Medulla oblongata (tissue), 1 donor: ENCODE measurements around the gene HTR3D.
A peak's percentile ranks its signal among the peaks of the same experiment; 100 is the strongest.
"Not testable (repeated sequence)": the region's sequence is repeated elsewhere in the genome, so short reads cannot be mapped to it uniquely, and the experiment has no call there.

Experiments used
- DNase-seq: peaks from one replicate; pipeline ENCODE4 v3.0.0-alpha.2; 2015; ENCODE audit errors: extremely low spot score

HTR3D gene

DNA sequence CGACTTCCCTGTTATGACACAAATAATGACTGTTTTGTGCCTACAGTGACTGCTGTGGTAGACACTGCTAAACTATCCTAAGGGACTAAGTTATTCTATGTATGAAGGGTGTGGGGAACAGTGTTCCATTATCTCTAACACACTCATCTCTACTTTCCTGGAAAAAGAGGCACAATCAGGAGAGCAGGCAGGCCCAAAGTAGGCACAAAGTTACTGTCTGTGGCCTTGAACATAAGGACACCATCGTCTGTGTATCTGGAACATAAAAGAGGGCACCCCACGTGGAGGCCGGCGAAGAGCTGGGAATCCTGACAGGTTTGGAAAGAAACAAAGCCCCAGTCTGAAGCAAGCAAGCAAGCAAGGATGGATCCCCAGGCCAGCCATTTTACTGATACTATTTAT lies 15.4 kb upstream of the HTR3D start:
- peak; percentile 27 for DNase-seq

DNA sequence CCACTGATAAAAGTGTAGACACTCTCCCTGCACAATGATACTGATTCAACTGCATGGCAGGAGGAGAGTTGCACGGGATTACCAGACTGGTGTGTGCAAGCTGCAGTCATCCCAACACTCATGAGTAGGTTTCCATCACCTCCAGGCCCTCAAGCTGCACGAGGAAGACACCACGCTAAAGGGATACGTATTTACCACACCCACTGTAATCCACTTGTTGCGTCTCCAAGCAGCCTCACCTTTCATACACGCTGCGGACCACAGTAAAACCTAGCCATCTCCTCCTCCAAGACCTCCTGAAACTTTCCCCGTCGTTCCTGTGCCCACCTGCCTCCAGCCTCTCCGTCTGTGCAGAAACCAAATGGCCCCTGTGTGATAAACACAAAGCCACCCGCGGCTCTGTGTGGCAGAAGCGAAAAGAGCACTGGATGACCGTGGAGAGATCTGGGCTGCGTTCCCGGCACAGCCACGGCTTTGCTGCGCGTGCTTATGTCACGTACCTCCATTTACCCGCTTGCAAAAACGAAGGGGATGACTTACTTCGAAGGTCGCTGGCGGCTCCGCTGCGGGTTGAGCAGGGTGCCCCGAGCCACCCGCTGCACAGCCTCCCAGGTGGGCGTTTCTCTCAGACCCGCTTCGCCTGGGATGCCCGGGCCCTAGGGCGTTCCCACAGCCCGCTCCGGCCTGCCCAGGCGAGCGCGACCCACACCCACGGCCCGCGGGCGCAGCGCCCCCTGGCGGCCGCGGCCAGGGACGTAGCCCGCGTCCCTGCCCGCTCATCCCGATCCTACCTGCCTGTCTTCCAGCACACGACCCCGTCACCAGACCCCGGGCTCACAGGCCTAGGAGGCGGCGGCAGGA lies 14.5 kb upstream of the HTR3D start:
- peak; percentile 75 for DNase-seq

DNA sequence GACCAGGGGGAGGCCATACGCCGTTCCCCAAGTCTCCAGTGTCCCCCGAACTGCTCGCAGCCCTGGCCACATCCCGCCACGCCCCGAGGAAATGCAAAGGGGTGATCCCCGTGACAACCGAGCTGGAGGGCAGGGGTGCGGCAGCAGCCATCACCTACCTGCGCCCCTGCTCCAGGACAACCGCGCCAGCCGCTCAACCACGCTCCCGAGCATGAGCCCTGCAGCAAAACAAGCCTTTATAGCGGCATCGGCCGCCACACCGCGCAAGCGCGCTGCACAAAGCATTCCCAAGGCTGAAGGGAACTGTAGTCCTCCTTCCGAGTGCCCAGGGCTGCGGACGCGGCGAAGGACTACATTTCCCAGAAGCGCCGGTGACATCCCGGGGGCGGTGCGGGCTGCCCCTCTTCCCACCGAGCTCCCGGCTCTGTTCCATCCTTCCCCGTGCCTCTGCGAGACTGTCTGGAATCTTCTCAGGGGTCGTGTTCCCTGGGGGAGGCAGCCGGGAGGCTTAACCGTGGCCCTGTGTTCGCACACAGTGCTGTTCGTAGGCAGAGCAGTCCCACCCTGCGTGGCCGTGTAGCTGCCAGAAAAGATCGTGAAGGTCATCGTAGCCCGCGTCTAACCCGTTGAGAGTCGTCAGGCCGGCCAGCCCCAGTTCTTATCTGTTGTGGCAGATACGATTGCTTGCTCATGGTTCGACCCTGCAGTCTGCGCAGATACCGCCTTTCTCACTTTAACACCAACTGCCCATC lies 13.7 kb upstream of the HTR3D start, which contains the start of gene ABCC5:
Gene ABCC5, minus strand, starts transcription at position 213 of the 752 bp plus-strand sequence. CDS start 3,492 bp downstream, outside the sequence.
- DNase-seq: peak; percentile 96

DNA sequence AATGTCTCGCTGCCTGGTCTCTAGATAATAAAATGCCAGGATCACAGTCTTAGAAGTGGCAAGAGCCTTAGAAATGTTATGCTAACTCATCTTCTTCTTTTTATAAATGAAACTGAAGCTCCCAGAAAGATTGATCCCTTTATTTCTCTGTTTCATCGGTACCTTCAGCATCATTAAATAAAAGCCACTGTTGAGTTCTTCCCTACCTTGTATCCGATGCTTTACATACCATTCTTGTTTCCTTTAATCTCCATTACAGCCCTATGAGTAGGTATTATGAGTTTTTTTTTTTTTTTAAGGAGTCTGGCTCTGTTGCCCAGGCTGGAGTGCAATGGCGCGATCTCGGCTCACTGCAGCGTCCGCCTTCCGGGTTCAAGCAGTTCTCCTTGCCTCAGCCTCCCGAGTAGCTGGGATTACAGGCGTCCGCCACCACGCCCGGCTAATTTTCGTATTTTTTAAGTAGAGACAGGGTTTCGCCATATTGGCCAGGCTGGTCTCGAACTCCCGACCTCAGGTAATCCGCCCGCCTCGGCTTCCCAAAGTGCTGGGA lies 13.0 kb upstream of the HTR3D start:
- DNase-seq: no peak

DNA sequence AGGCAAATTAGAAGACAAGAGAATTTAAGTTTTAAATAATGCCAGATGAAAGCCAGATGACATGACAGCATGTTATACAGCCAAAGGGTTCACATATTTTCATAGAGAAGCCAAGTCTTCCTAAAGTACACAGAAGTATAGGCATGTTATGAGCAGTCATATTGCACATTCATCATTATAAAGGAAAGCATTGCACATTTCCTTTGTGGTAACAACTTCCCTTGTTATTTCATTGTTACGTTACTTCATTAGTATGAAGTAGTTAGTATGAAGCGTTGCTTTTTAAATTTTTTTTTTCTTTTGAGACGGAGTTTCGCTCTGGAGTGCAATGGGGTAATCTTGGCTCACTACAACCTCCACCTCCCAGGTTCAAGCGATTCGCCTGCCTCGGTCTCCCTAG lies 9.2 kb upstream of the HTR3D start:
- no peak for DNase-seq

DNA sequence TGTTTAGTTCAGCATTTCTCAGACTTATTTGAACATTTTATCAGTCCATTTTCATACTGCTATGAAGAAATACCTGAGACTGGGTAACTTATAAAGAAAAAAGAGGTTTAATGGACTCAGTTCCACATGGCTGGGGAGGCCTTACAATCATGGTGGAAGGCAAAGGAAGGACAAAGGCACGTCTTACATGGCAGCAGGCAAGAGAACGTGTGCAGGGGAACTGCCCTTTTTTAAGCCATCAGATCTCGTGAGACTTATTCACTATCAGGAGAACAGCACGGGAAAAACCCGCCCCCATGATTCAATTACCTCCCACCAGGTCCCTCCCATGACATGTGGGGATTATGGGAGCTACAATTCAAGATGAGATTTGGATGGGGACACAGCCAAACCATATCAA lies 6.3 kb upstream of the HTR3D start:
- DNase-seq: not testable (repeated sequence)

DNA sequence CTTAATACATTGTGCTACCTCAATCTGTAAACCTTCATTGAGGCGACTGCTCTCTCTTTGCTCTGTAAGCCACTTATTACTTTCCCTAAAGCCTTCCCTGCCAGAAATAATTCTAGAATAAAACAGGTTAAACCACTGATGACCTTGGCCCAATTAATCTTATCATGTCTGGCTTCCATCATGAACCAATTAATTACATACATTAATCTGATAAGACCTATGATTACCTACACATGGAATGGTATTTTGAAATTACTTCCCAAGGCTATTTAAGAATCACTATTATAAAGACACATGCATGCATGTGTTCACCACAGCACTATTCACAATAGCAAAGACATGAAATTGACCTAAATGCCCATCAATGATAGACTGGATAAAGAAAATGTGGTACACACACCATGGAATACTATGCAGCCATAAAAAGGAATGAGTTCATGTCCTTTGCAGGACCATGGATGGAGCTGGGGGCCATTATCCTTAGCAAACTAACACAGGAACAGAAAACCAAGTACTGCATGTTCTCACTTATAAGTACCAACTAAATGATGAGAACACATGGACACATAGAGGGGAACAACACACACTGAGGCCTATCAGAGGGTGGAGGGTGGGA lies 3.2 kb upstream of the HTR3D start:
- DNase-seq: not testable (repeated sequence)

DNA sequence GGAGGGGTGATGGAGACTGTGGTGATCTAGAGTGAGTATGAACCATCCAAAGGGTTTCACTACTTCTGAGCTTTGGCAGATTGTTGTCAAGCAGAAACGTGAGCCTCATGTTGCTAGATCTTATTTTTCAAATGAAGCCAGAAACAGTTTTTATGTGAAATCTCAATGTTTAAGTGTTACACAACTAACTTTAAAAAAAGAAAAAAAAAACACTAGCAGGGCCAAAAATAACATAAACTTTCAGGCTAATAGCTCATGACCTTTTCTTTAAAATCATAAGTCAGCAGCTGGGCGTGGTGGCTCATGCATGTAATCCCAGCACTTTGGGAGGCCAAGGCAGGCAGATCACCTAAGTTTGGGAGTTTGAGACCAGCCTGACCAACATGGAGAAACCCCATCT lies 2.1 kb upstream of the HTR3D start:
- DNase-seq: no peak

DNA sequence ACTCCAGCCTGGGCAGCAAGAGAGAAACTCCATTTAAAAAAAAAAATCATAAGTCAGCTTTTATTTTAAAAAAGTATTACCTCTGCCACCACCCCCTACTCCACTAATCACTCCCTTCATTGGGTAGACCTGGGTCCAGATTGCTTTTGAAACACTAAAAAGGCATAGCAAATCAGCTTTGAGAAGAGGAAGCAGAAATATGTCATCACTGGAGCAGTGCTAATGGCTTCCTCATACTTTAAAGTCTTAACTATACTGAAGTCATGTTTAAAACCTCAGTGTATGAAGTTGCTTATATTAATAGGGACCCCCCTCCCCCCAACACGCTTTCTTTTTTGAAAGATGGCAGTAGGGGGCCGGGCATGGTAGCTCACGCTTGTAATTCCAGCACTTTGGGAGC lies 1.0 kb upstream of the HTR3D start:
- no peak for DNase-seq

DNA sequence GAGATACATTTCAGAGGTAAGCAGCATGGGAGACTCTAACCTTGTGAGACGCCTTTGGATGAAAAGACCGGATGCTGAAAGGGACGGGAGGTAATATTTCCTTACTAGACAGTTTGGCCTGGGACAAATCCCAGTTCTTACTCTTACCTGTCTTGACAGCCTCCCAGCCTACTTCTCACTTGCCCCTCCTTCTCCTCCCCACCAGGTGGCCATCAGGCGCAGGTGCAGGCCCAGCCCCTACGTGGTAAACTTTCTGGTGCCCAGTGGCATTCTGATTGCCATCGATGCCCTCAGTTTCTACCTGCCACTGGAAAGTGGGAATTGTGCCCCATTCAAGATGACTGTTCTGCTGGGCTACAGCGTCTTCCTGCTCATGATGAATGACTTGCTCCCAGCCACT lies 6.3 kb downstream of the HTR3D start:
- no peak for DNase-seq

DNA sequence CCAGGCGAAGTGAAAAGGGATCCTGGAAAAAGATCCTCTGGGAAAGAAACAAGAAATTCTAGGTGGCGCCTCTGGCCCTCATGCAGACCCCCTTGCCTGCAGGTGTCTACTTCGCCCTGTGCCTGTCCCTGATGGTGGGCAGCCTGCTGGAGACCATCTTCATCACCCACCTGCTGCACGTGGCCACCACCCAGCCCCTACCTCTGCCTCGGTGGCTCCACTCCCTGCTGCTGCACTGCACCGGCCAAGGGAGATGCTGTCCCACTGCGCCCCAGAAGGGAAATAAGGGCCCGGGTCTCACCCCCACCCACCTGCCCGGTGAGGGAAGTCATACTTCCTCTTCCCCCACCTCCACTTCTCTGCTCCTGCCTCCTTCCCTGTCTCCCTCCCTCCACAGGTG lies 6.8 kb downstream of the HTR3D start:
- DNase-seq: not testable (repeated sequence)

DNA sequence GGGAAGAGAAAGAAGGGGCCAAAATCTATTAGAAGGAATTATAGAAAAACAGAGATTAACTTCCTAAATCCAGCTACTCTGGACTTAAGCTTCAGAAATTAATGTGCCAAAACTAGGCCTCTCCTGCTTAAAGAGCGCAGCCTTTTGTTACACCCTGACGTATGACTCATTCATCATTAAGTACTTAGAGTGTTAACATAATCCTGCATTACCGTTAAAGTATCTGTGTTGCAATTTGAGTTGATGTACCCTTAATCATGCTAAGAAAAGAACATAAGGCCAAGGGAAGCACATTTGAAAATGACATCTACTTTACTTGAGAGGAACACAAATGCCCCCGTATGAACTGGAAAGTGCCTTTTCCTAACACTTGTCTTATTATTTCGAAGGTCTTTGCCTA lies 7.9 kb downstream of the HTR3D start:
- DNase-seq: no peak

DNA sequence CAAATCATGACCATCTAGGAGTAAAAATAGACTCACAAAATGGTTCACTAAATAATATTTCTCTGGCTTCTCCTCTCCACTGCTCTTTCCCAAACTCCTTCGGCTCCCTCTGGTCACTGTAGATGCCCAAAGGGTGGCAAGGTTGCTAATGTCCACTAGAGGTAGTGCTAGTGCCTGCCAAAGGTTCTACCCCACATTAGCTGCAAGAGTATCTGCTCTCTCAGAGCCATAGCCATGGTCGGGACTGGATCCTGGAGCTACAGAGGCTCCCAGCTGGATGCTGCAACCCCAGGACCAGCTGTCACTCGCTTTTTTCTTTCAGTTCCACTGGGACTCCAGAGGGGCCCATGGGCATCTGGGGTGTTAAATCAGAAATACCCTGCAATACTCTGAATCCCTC lies 8.5 kb downstream of the HTR3D start:
- DNase-seq: no peak

DNA sequence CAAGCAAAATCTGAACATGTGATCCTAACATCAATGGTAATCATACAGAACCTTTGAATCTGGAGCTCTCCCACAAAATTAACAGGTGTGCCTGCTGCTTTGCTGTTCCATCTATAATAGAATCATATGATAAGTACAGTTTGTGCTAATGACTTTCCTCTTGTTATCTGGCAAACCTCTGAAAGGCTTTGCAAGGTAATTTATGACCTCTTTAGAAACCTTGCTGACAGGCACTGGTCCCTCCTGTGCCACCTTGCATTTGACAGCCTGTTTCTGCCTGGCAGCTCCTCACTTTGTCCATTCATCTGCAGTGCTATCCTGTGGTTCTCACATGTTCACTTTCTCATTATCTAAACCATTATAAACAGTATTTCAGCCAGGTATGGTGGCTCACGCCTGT lies 11.1 kb downstream of the HTR3D start:
- no peak for DNase-seq

DNA sequence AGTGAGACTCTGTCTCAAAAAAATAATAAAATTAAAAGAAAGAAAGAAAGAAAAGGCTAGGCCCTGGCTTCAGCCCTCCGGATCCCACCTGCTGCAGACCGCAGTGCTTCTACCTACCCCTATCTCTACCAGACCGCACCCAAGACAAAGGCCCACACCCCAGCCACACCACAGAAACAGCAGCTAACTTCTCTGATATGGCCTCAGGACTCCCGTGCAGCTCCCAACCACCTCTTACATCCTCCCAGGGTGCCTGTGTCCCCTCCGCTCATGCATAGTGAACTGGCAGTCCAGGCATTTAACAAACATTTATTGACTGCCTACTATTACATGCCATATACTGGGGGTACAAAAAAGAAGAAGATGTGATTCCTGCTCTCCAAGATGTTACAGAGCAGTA lies 14.5 kb downstream of the HTR3D start:
- DNase-seq: no peak

DNA sequence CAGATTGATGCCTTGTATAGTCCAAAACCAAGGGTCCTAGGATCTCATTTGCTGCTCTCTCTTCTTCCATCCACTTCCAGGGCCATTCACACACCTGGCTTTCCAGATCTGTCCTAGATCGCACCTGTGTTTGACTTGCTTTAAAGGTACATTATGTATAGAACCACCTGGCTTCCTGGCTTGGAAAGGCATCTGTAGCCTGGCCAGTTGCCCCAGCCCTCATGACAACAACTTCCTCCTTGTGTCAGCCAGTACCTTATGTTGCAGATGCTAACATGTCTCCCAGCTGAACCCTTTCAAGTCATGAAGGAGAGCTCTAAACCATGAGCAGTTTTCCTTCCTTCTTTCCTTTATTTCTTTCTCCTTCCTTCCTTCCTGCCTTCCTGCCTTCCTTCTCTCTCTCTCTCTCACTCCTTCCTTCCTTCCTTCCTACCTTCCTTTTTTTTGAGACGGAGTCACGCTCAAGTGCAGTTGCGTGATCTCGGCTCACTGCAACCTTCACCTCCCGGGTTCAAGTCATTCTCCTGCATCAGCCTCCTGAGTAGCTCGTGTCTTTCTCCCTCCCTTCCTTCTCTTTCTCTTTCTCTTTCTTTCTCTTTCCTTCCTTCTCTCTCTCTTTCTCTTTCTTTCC lies 18.8 kb downstream of the HTR3D start:
- no peak for DNase-seq

DNA sequence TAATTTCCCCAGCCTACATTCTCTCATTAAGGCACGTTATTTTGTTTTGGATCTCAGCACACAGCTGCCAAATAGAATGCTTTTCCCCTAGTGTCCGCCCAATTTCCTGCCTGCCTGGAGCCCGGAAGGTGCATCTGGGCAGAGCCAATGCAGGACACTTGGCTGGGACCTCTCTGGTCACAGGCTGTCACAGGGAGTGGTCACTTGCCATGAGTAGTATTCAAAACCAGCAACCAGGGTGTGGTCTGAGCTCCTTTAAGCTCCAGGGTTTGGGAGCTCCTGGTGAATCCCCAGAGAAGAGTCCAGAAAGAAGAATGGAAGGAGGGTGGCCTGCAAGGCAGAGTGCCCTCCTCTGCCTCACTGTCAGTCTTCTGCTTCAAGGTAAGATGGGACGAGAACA lies 21.2 kb downstream of the HTR3D start, which contains the start of gene HTR3C:
Gene HTR3C, plus strand, starts transcription at position 281 of the 400 bp plus-strand sequence. Its CDS starts 34 bp downstream, at position 315.
- no peak for DNase-seq

DNA sequence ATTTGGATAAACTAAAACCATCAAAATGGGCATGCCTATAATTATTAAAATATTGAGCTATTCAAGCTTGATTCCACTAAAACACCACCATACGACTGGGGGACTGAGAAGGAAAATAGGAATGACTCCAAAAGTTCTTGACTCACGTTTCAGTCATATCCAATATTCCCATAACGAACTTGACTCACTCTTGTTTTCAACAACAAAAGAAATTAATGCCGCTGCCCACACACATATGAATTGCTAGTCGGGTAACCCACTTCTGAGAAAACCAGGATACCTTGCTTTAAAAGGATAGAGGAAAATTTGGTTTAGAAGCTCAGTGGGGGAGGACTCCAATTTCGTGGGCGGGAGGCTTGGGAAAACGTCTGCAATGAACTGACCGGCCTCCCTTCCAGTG lies 26.5 kb downstream of the HTR3D start:
- no peak for DNase-seq

DNA sequence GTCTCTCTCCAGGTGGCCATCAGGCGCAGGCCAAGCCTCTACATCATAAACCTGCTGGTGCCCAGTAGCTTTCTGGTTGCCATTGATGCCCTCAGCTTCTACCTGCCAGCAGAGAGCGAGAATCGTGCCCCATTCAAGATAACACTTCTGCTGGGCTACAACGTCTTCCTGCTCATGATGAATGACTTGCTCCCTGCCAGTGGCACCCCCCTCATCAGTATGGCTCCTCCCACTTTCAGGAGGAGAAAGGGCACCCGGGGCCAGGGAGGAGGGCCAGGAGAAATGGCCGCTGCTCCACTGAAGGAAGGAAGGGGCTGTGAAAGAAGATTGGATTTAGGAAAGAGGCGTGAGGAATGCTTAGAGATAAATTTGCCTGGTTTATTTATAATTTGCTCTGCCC lies 27.9 kb downstream of the HTR3D start:
- no peak for DNase-seq

DNA sequence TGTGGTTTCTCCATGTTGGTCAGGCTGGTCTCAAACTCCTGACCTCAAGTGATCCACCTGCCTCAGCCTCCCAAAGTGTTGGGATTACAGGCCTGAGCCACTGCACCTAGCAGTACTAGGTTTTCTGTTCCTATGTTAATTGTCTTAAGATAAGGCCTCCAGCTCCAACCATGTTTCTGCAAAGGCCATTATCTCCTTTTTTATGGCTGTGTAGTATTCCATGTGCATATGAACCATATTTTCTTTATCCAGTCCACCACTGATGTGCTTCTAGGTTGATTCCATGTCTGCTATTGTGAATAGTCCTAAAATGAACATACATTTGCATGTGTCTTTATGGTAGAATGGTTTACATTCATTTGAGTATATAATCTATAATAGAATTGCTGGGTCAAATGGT lies 31.1 kb downstream of the HTR3D start:
- no peak for DNase-seq

DNA sequence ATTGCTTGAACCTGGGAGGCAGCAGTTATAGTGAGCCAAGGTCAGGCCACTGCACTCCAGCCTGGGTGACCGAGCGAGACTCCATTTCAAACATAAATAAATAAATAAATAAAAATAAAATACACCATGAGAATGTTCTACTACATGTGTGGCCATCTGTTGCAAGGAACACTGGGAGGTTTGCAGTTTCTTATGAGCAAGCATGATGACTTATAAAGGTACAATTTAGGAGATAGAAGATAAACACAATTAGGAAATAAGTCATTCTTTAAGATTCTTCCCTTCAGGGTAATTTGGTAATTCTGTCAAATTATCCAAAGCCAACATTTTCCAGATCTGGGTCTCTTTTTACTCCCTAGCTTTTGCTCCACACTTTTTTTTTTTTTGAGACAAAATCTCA lies 34.7 kb downstream of the HTR3D start:
- DNase-seq: no peak

DNA sequence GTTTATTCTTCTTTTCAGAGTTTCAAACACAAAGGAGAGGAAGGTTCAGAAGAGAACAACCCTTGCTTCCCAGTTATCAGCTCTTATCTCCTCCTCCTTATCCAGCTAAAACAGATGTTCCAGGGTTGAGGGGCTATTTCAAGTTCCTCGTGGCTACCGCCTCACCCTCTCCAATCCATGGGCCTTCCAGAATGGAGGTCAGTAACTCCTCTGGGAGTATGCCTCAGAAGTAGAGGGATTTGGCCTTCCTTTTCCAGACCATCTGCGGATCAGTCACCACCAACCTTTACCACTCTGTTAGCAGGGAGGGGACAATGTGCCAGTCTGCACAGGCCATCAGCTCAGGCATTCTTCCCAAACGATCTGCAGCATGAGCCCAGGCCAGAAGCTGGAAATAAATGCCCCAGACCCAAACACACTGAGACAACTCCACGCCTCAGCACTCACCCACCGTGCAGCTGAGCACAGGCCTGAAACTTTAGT lies 36.1 kb downstream of the HTR3D start:
- no peak for DNase-seq
